Metanephros (tissue), 2 donors: ENCODE results near the gene EHMT1. TPM values are rescaled to one million over a fixed set of nuclear protein-coding genes. Genes with fewer than 3 reads are reported as not detected.

Experiments used
- small RNA-seq: library from RNA; depleted of rRNA; stranded (forward); fragments of <200 nt; gene quantifications from one replicate; pipeline ENCODE3, GENCODE V24; 2014; ENCODE audit warnings: low replicate concordance
- total RNA-seq: library from RNA; depleted of rRNA; stranded (reverse); fragments of >200 nt; gene quantifications from one replicate; pipeline ENCODE4 v1.2.3, GENCODE V29; 2014

EHMT1 gene
- 96.8 TPM for total RNA-seq

GRCh38 chr9:137618105-137619067 is at the start of gene EHMT1:
Gene EHMT1 (plus strand): TSS chr9:137619005. CDS start chr9:137619029, 24 bp downstream.

GRCh38 chr9:137578518-137579258 is 40.1 kb upstream of the EHMT1 start, which contains the start of gene DPH7:
Gene DPH7 (minus strand): TSS chr9:137578925. CDS start chr9:137578777, 148 bp downstream.

GRCh38 chr9:137590469-137591383 is 28.1 kb upstream of the EHMT1 start, which contains the start of gene ZMYND19:
Gene ZMYND19 (minus strand): TSS chr9:137590512. CDS start chr9:137590263, 249 bp downstream.

GRCh38 chr9:137605121-137606004 is 13.4 kb upstream of the EHMT1 start, which contains the start of gene ARRDC1:
Gene ARRDC1 (plus strand): TSS chr9:137605686. CDS start chr9:137605718, 32 bp downstream.

GRCh38 chr9:137877506-137878122 is 258.8 kb downstream of the EHMT1 start, which contains the start of gene CACNA1B:
Gene CACNA1B (plus strand): TSS chr9:137877782. CDS start chr9:137877934, 152 bp downstream.

Small RNA genes within 50 kb of the gene (small RNA-seq; reads per million reads assigned to genes)
- gene MIR602 (not detected), gene RF00017 (not detected)

Other genes with a start within 250 kb of the EHMT1 start
- 32.1 TPM for gene EXD3, start 195.8 kb upstream of the EHMT1 start, total RNA-seq
- gene NOXA1, start 195.6 kb upstream of the EHMT1 start, total RNA-seq = 5.3 TPM
- gene ENTPD8, start 177.6 kb upstream of the EHMT1 start, total RNA-seq = 1.1 TPM
- gene NSMF, start 159.7 kb upstream of the EHMT1 start, total RNA-seq = 27.0 TPM
- 4.3 TPM for gene PNPLA7, start 68.6 kb upstream of the EHMT1 start, total RNA-seq
- gene MRPL41, start 67.1 kb upstream of the EHMT1 start, total RNA-seq = 33.3 TPM
- gene DPH7, start 40.1 kb upstream of the EHMT1 start, total RNA-seq = 34.1 TPM
- gene ZMYND19, start 28.5 kb upstream of the EHMT1 start, total RNA-seq = 12.1 TPM
- 39.9 TPM for gene ARRDC1, start 13.3 kb upstream of the EHMT1 start, total RNA-seq